Stimulated activated CD4-positive, alpha-beta T cell treated with anti-CD3 and anti-CD28 coated beads, TNF-alpha, amount 100 ng/mL, for 48 hours (primary cell): Measurements from ENCODE around the gene MEF2D.

Experiments used
- DNase-seq, 3 donors: peaks; one replicate each; pipeline ENCODE4 v3.0.0-alpha.2; 2020; ENCODE audit warnings: low read depth in 3 of 3

Gene MEF2D

DNA sequence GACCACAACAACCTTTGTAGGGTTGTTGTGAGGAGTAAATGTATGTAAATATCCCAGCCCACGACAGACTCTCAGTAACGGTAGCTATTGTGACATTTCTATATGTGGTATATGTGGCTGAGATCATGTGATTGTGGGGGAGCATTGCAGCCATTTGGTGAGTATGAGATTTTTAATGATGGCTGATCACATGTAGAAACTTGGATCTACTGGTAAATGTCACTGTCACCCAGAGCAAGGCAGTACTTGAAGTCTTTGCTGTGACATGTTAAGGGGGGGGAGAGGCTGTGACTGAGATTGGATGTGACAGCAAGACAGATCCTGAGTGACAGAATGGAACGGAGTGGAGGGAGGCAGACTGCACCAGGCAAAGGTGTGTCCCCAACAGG is 23.9 kb upstream of the MEF2D start:
- DNase-seq: no peak

DNA sequence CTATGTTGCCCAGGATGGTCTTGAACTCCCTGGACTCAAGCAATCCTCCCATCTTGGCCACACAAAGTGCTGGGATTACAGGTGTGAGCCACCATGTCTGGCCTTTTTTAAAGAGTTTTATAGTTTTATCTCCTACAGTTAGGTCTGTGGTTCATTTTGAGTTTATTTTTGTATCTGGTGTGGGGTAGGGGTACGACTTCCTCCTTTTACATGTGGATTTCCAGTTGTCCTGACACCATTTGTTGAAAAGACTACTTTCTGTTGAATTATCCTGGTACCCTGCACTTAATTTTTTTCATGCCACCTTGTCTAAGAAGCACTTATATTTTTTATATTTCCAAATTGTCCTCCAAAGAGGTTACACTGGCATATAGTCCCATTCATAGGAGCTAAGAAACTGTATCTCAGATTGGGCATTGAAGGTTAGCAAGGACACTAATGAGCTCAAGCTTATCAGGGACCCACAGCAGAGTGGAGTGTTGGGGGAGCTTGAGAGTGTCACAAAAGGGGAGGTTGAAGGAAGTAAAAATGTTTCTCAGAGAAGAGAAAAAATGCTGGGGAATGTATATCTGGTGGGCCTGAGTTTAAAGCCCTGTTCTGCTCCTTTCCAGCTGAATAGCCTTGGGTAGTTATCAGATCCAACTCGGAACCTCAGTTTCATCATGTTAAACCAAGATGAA is 23.4 kb upstream of the MEF2D start:
- no peak for DNase-seq

DNA sequence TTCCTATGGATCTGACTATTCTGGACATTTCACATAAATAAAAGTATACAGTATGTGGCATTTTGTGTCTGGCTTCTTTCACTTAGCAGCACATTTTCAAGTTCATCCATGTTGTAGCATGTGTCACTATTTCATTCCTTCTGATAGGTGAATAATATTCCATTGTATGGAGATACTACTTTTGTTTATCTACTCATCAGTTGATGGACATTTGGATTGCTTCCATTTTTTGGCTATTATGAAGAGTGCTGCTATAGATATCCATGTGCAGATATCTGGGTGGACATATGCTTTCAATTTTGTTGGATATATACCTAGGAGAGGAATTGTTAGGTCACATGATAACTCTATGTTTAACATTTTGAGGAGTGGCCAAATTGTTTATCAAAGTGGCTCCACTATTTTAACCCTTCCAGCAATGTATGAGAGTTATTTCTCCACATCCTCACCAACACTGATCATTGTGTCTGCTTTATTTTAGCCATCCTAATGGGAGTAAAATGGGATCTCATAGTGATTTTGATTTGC is 21.9 kb upstream of the MEF2D start:
- DNase-seq: no peak

DNA sequence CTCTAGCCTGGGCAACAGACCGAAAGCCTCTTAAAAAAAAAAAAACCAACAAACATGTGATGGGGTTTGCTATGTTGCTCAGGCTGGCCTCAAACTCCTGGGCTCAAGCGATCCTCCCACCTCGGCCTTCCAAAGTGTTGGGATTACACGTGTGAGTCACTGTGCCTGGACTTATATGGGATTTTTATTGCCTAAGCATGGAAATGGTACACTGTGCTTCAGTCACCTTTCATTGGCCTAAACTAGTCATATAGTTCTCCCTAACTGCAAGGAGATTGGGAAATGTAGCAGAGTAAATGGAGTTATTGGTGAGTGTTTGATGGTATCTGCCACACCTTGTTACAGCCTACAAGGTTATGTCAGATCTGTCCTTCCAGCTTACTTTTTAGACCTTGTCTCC is 17.2 kb upstream of the MEF2D start:
- DNase-seq: no peak

DNA sequence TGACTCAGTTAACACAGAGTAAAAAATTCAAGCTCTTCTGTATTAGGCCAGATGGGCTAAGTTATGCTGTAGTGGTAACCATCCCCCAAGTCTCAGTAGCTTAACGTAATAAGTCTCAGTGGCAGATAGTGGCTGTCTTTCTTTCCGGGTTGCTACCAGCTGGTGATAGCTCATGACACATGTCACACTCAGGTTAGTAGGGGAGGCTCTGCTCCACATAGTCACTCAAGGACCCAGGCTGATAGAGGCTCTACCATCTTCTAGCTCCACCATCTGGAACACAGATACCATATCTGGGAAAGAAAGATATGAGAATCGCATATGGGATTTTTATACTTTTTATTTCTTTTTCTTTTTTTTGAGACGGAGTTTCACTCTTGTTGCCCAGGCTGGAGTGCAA is 16.2 kb upstream of the MEF2D start:
- DNase-seq: no peak

DNA sequence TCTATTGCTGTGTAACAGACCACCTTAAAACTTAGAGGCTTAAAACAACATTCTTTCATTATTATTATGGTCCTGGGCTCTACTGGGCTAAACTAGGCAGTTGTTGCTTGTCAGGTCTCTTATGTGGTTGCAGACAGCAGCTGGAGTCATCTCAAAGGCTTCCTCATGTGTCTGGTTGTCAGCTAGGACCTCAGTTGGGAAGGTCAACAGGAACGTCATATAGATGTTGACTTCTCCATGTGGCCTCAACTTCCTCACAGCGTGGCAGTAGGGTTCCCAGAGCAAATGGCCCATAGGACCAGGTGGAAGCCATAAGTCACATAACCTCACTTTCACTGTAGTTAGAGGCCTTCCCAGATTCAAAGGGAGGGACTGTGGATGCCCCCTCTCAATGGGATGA is 15.4 kb upstream of the MEF2D start:
- DNase-seq: no peak

DNA sequence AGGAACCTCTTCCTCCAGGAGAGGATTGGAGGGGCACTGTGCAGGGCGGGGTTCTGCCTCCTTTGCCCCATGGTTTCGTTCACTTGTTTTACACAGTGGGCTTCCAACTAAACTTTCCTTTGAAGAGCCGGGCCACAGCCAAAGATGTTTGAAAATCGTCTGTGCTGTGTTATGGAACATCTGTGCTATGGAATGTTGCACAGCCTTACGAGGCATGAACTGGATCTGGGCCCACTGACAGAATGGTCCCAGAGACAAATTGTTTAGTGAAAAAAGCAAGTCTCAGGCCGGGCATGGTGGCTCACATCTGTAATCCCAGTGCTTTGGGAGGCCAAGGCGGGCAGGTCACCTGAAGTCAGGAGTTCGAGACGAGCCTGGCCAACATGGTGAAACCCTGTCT is 12.6 kb upstream of the MEF2D start:
- DNase-seq: no peak

DNA sequence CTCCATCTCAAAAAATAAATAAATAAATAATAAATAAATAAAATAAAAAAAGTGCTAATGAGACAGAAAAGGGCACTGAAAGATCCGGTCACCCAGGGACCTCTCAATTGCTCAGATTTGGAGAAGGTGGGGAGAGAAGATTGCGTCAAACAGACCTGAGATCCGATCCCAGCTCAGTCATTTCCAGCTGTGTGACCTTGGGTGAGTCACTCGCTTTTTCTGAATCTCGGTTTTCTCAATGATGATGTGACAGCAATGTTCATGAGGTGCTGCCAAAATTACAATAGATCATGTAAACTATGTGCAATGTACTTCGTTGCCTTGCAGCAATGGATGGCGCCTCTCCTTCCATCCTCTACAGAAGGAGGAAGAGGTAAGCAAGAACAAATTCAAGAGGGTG is 11.1 kb upstream of the MEF2D start:
- no peak for DNase-seq

DNA sequence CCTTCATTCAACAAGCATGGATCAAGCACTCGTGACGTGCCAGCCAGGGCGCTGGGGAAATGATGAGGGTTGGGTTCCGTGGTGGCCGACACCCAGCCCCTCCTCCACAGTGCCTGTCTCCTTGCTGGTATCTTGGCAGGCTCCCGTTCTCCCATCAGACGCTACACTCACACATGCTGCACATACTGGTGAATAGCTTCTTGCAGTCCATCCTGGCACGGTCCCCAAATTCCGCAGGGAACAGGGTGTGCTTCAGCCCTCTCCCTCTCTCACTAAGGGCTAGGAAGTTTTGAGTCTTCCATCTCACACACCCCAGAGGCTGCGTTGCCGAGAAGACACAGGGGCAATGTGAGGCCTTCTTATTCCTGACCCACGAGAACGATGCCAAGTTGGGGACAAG is 10.1 kb upstream of the MEF2D start:
- DNase-seq: no peak

DNA sequence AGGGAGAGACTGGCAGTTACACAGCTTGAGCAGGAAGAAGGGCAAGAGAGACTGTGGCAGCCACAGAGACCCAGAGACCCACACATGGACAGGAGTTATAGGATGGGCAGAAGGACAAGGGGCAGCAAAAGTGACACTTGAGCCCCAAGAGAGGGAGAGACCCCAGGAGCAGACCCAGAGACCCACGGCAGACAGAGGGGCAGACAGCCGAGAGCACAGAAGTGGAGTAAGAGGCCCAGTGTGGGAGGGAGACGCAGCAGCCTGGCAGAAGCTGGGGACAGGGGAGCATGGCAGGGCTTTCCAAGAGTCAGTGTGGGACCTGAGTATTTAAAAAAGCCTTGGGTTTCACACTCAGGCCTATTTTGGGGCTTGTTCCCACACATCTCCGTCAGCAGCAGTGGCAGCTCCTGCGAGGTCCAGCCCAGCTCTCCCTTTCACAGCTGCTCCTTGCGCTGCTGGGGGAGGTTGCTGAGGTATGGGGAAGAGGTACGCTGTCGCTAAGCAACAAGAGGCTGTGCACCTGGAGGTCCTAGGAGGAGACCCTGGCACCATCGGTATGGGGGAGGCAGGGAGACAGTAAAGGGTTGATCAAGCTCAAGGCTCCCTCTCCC is 9.0 kb upstream of the MEF2D start:
- no peak for DNase-seq

DNA sequence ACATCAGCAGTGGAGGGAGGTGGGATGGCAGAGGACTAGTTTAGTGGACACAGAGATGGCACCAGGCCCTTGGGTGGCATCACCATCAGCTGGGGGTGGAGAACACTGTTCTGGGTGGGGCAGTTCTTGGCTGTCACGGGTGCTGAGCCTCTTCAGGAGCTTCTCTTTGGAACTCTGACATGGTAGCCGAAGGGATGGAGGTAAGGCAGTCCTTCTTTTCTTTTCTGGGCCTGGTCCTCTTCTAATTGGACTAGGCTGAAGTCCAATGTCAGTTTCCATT is 8.3 kb upstream of the MEF2D start:
- no peak for DNase-seq

DNA sequence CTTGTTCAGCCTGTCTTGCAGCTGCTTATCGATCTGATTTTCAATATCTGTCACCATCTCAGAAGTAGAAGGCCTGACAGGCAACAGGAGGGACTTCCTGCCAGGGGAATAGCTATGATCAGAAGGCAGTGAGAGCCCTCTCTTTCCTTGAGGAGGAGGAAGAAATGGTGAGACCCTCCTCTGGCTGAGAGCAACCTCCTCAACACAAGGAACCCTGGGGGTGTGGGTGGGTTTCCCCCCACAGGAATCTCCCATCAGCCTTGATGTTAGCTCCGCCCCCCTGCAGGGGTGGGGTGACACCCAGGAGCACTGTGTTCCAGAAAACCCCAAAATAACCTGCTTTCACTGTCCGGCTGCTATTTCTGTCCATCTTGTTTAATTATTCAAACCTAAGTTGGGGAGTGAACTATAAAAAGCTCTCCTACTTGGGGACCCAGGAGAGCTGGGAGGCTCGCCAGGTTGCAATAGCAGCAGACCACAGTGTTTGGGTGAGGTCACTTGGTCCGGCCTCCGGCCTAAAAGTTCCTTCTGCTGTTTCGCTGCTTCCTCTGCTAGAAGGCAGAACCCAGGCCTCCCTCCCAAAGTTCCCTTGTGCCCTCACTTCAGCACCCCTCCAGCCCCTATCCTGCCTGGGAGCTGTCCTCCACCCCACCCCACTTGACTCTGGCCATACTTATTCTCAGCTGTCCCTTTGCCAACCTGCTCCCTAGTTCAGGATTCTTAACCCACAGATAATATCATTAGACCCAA is 7.8 kb upstream of the MEF2D start:
- DNase-seq: no peak

DNA sequence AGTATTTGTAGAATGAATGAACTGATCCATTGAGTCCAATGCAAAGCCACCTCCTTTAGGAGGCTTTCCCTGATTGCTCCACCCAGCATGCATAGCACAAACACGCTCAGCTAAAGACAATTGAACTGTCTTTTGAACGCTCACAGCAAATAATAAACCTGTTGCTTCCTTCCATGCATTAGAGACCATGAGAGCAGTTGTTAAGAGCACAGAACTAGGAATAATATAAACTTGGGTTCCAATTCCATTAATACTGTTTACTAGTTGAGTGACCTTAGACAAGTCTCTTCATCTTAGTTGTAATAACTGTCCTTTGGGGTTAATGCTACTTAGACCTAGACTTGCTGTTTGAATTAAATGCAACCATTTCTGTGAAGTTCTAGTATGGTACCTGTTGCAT is 5.9 kb upstream of the MEF2D start:
- DNase-seq: no peak

DNA sequence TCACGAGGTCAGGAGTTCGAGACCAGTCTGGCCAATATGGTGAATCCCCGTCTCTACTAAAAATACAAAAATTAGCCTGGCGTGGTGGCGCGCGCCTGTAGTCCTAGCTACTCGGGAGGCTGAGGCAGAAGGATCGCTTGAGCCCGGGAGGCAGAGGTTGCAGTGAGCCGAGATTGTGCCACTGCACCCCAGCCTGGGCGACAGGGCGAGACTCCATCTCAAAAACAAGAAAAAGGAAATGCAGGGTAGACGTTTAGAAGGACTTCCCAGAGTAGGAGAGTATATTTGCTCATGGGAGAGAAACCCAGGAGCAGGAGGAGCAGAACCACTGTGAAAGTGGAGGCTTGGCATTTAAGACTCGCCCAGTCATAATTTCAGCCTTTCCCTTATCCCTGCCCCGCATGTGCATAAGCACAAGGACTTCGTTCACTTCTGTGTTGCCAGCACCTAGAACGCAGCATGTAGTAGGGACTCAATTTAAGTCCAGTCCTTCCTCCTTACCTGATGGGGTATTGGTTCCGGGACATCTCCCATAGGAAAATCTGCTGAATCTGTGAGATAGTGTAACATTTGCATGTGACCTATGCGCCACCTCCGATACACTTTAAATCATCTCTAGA is 5.2 kb upstream of the MEF2D start:
- no peak for DNase-seq

DNA sequence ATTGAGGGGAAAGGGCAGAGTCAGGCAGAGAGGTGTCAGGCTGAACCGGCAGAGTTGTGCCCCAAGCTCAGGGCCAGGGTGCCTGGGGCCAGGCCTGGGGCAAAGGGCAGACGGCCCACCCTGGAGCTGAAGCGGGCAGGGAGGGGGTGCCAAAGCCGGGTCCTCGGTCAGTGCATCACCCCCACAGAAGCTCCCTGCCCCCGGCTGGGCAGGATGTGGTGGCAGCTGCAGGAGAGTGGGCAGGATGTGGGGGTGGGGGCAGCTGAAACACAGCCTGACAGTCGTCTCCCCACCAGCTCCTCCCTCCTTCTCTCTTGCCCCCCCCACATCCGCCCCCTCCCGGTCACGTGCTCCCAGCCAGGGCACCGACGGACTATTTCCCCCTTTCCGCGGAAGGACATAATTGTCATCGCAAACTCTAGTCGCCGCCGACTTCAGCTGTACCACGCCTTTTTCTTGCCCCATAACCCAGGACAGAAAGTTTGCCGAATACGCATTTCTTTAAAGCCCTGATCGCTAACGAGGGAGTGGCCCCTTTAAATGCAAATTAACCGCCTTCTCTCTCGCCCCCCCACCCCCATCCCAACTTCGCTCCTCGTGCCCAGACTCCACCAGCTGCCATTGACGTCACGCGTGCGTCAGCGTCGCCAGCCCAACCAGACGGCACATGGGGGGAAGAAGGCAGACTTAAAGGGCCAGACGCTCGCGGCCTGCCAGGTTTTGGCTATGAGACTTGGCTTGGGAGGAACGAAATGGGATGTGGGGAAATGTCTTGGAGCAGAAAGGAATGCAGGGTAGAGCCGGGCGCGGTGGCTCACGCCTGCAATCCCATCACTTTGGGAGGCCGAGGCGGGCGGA is 4.5 kb upstream of the MEF2D start:
- peak; percentile 95 to 98 (median 95) for DNase-seq

DNA sequence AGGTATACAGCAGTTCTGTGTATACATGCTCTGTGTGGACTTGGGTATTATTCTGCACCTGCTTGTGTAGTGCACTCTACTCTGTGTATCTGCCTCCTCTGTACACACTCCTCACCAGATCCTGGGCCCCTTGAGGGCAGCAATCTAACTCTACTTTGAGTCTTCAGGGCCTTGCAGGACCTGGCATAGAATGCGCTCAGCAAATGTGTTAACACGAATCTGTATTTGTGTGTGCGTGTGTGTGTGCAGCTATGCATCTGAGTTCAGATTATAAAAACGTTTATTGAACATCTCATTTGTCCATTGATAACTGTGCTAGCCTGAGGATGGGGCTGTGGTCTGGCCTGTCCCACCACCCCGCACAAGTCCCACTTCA is 3.9 kb upstream of the MEF2D start:
- no peak for DNase-seq

DNA sequence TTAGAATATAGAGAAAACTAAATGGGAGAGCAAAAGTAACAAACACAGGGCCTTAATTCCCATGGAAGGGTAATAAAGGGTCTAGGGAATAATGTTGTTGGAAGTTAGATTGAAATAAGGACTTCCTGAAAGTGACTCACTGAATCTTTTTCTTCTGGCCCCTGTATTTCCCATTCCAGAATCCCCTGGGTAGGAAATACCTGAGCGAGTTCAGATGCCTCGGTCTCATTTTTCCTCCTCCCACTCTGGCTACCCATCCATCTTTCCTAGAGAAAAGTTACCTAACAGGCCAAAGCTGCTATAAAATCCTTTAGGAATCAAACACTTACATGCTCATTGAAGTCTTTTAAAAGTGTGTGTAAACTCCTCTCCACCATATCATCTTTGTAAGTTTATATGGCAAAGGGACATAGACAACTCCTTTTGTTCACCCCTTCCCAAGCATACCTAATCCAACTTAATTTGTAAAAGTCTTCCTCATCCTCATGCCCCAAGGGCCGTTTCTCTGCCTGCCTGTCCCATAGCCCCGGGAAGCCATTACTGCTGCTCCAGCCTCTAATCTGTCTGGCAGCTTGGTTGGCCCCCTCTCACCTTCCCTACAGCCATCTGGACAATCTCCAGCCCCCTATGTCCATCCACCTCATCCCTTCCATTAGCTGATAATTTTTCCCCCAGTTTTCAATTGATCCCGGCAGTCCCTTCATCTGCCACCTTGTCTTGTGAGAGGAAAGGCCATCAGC is 3.3 kb upstream of the MEF2D start:
- DNase-seq: no peak

DNA sequence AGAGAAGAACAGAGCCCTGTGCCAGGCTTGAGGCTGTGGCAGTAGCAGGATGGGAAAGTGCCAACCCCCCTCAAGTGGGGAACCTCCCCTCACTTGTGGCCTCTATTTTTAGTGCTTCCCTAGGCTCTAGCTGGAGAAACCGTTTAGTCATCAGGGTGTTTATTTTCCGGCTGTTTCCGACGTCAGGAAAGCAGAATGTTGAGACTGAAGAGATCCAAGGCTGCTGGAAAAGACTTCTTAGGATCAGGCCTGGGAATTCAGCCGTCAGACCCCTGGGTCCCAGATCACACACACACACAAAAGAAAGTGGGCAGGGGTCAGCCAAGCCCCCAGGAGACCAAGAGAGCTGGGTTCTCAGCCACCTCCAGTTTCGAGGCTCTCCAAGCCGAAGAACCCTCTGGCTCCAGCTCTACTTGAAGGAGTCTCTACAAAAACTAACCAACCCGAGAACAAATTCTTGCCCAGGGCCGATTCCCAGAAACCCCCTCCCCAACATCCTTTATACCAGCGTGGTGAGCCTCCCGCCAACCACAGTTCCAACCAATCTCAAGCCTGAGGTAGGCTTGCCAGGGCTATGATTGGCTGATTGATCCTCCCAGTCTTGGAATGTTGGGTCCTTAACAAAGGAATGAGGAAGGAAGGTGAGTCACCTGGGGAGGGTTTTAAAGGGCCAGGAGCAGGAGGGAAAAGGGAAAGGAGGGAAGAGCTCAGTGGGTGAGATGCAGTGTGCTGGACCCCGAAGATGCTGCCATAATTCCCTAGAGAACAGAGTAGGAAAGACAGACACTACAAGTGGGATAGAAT is 2.5 kb upstream of the MEF2D start:
- DNase-seq: no peak

DNA sequence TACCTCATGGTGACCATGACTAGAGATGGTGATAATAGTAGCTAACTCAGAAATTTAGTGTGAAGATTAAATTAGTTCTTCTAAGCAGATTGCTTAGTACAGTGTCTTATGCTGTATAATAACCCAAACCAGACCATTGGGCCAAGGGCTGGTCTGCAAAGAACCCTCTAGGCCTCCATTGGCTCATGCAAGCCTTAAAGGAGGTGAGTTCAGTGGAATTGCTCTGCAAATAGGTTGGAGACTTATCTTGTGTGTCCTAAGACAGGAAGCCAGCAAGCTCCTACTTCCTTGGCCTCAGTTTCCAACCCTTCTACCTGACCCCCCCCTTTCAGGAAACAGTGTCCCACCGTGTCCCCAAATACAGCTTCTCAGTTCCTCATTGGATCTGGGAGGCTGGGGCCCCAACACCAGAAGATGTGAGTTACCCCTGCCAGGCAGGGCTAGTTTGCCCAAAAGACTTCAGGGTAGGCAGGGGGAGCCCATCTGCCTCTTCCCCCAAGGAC is 1.9 kb upstream of the MEF2D start:
- DNase-seq: no peak
